WTC11 (cell line): Measurements from ENCODE around the gene ZAR1. TPM values are rescaled to one million over a fixed set of nuclear protein-coding genes. Genes with fewer than 3 reads are reported as not detected.

Source experiments
- ATAC-seq: fragments of 200-7000 bp; cut with Tn5 transposase; 2 replicates; pipeline ENCODE4 v1.10.0; 2021; ENCODE audit warnings: mild to moderate bottlenecking, moderate library complexity
- CTCF ChIA-PET: fragments of 300-600 bp; sonication (Branson Sonifier 250); formaldehyde crosslinking; loops from one replicate; lab custom pipeline; 2021; ENCODE audit warnings: antibody characterized with exemption; lab: Charles Lee
- POLR2A ChIA-PET: fragments of 350-600 bp; sonication (Branson Sonifier 250); formaldehyde crosslinking; loops from one replicate; lab custom pipeline; 2021; ENCODE audit warnings: antibody characterized with exemption; lab: Charles Lee
- DNase-seq: peaks from one replicate; pipeline ENCODE4 v3.0.0; 2021; ENCODE audit warnings: low spot score
- H3K27ac Mint-ChIP-seq: 2 replicates; pipeline ENCODE4 v1.8.0; 2021; ENCODE audit warnings: mixed read lengths
- H3K27me3 Mint-ChIP-seq: 2 replicates; pipeline ENCODE4 v1.8.0; 2021; ENCODE audit warnings: low read depth, mild to moderate bottlenecking, moderate library complexity, mixed read lengths
- H3K36me3 Mint-ChIP-seq: 2 replicates; pipeline ENCODE4 v1.8.0; 2021; ENCODE audit warnings: mixed read lengths
- H3K4me1 Mint-ChIP-seq: 2 replicates; pipeline ENCODE4 v1.8.0; 2022; ENCODE audit warnings: mixed read lengths
- H3K4me3 Mint-ChIP-seq: 2 replicates; pipeline ENCODE4 v1.8.0; 2021; ENCODE audit warnings: mild to moderate bottlenecking, moderate library complexity, mixed read lengths
- H3K9me3 Mint-ChIP-seq: 2 replicates; pipeline ENCODE4 v1.8.0; 2021; ENCODE audit warnings: mixed read lengths
- ATF1 ChIP-seq: sonication (generic); formaldehyde crosslinking; IDR thresholded peaks from 2 replicates; pipeline ENCODE4 v1.8.1; 2023; ENCODE audit warnings: mild to moderate bottlenecking, moderate library complexity, missing genetic modification reagents
- CBFB ChIP-seq: sonication (generic); formaldehyde crosslinking; IDR thresholded peaks from 2 replicates; pipeline ENCODE4 v1.8.1; 2022; ENCODE audit warnings: mild to moderate bottlenecking, low read depth, missing genetic modification reagents
- CREB1 ChIP-seq: sonication (generic); formaldehyde crosslinking; IDR thresholded peaks from 2 replicates; pipeline ENCODE4 v1.8.0; 2023; ENCODE audit warnings: mild to moderate bottlenecking, missing genetic modification reagents
- CREM ChIP-seq: sonication (generic); formaldehyde crosslinking; IDR thresholded peaks from 2 replicates; pipeline ENCODE4 v1.8.1; 2022; ENCODE audit warnings: mild to moderate bottlenecking, missing genetic modification reagents, moderate library complexity
- EMX1 ChIP-seq: fragments of 250-450 bp; sonication (Bioruptor Pico); IDR thresholded peaks from 2 replicates; pipeline ENCODE4 v1.8.0; 2021; ENCODE audit warnings: mild to moderate bottlenecking
- FOXK1 ChIP-seq: sonication (generic); formaldehyde crosslinking; IDR thresholded peaks from 2 replicates; pipeline ENCODE4 v1.8.0; 2022; ENCODE audit warnings: mild to moderate bottlenecking, moderate library complexity, missing genetic modification reagents
- FOXP1 ChIP-seq: sonication (generic); formaldehyde crosslinking; IDR thresholded peaks from 2 replicates; pipeline ENCODE4 v1.8.0; 2022; ENCODE audit warnings: missing genetic modification reagents, mild to moderate bottlenecking, moderate library complexity, borderline replicate concordance
- IRF2 ChIP-seq: sonication (generic); formaldehyde crosslinking; IDR thresholded peaks from 2 replicates; pipeline ENCODE4 v1.8.0; 2022; ENCODE audit warnings: low read depth, missing genetic modification reagents, borderline replicate concordance
- JAZF1 ChIP-seq: fragments of 250-450 bp; sonication (Bioruptor Pico); IDR thresholded peaks from 2 replicates; pipeline ENCODE4 v1.9.0; 2021; ENCODE audit warnings: moderate library complexity, mild to moderate bottlenecking, inconsistent platforms
- JUN ChIP-seq: sonication (generic); formaldehyde crosslinking; IDR thresholded peaks from 2 replicates; pipeline ENCODE4 v1.8.0; 2023; ENCODE audit warnings: mild to moderate bottlenecking, missing genetic modification reagents
- KAT7 ChIP-seq: sonication (generic); formaldehyde crosslinking; IDR thresholded peaks from 2 replicates; pipeline ENCODE4 v1.8.1; 2023; ENCODE audit warnings: missing genetic modification reagents, mild to moderate bottlenecking, borderline replicate concordance
- MYBL2 ChIP-seq: sonication (generic); formaldehyde crosslinking; IDR thresholded peaks from 2 replicates; pipeline ENCODE4 v1.8.1; 2023; ENCODE audit warnings: mild to moderate bottlenecking, moderate library complexity, missing genetic modification reagents
- NR2C2 ChIP-seq: sonication (generic); formaldehyde crosslinking; IDR thresholded peaks from 2 replicates; pipeline ENCODE4 v1.8.0; 2022; ENCODE audit warnings: mild to moderate bottlenecking, missing genetic modification reagents
- PRRX2 ChIP-seq: fragments of 250-450 bp; sonication (Bioruptor Pico); IDR thresholded peaks from 2 replicates; pipeline ENCODE4 v1.8.0; 2021; ENCODE audit warnings: mild to moderate bottlenecking
- RELA ChIP-seq: sonication (generic); formaldehyde crosslinking; IDR thresholded peaks from 2 replicates; pipeline ENCODE4 v1.8.1; 2022; ENCODE audit warnings: missing genetic modification reagents, mild to moderate bottlenecking, borderline replicate concordance
- SMAD3 ChIP-seq: sonication (generic); formaldehyde crosslinking; IDR thresholded peaks from 2 replicates; pipeline ENCODE4 v1.8.0; 2022; ENCODE audit warnings: missing genetic modification reagents, mild to moderate bottlenecking, borderline replicate concordance
- SMAD4 ChIP-seq: sonication (generic); formaldehyde crosslinking; IDR thresholded peaks from 2 replicates; pipeline ENCODE4 v1.8.0; 2022; ENCODE audit warnings: mild to moderate bottlenecking, missing genetic modification reagents
- TCF7 ChIP-seq: sonication (generic); formaldehyde crosslinking; IDR thresholded peaks from 2 replicates; pipeline ENCODE4 v1.8.0; 2022; ENCODE audit warnings: mild to moderate bottlenecking, low read depth, missing genetic modification reagents, moderate library complexity
- TEAD1 ChIP-seq: sonication (generic); formaldehyde crosslinking; IDR thresholded peaks from 2 replicates; pipeline ENCODE4 v1.8.0; 2022; ENCODE audit warnings: mild to moderate bottlenecking, missing genetic modification reagents
- ZNF121 ChIP-seq: sonication (generic); formaldehyde crosslinking; IDR thresholded peaks from 2 replicates; pipeline ENCODE4 v1.8.0; 2023; ENCODE audit warnings: missing genetic modification reagents
- ZNF317 ChIP-seq: sonication (generic); formaldehyde crosslinking; IDR thresholded peaks from 2 replicates; pipeline ENCODE4 v1.8.1; 2023; ENCODE audit warnings: low read depth, mild to moderate bottlenecking, moderate library complexity, missing genetic modification reagents, borderline replicate concordance
- ZNF416 ChIP-seq: fragments of 250-450 bp; sonication (Bioruptor Pico); IDR thresholded peaks from 2 replicates; pipeline ENCODE4 v1.9.0; 2021; ENCODE audit warnings: mild to moderate bottlenecking, inconsistent platforms
- ZNF423 ChIP-seq: fragments of 250-450 bp; sonication (Bioruptor Pico); IDR thresholded peaks from 2 replicates; pipeline ENCODE4 v2.1.2; 2022; ENCODE audit warnings: mild to moderate bottlenecking, moderate library complexity
- total RNA-seq: library from RNA; stranded (reverse); gene quantifications from 3 replicates; pipeline ENCODE4 v1.2.3, GENCODE V29; 2021
- TF ChIP-seq, protein P1 (sequence below): sonication (generic); formaldehyde crosslinking; conservative IDR thresholded peaks from 2 replicates; pipeline ENCODE4 v1.8.1; 2022; ENCODE audit warnings: mild to moderate bottlenecking, missing genetic modification reagents
- TF ChIP-seq, protein P2 (sequence below): fragments of 250-450 bp; sonication (Bioruptor Pico); IDR thresholded peaks from 2 replicates; pipeline ENCODE4 v1.9.0; 2021; ENCODE audit warnings: mild to moderate bottlenecking
- TF ChIP-seq, protein P3 (sequence below): sonication (generic); formaldehyde crosslinking; IDR thresholded peaks from 2 replicates; pipeline ENCODE4 v1.8.1; 2023; ENCODE audit warnings: mild to moderate bottlenecking, missing genetic modification reagents, borderline replicate concordance
- TF ChIP-seq, protein P4 (sequence below): sonication (generic); formaldehyde crosslinking; IDR thresholded peaks from 2 replicates; pipeline ENCODE4 v1.8.1; 2022; ENCODE audit warnings: missing genetic modification reagents, borderline replicate concordance
- TF ChIP-seq, protein P5 (sequence below): sonication (generic); formaldehyde crosslinking; IDR thresholded peaks from 2 replicates; pipeline ENCODE4 v1.8.1; 2022; ENCODE audit warnings: low read depth, mild to moderate bottlenecking, moderate library complexity, missing genetic modification reagents, borderline replicate concordance
- TF ChIP-seq, protein P6 (sequence below): fragments of 250-450 bp; sonication (Bioruptor Pico); IDR thresholded peaks from 2 replicates; pipeline ENCODE4 v1.8.0; 2021; ENCODE audit warnings: mild to moderate bottlenecking

Gene ZAR1
- total RNA-seq, 1 experiment from 2014 or later, result 1.4 TPM

DNA sequence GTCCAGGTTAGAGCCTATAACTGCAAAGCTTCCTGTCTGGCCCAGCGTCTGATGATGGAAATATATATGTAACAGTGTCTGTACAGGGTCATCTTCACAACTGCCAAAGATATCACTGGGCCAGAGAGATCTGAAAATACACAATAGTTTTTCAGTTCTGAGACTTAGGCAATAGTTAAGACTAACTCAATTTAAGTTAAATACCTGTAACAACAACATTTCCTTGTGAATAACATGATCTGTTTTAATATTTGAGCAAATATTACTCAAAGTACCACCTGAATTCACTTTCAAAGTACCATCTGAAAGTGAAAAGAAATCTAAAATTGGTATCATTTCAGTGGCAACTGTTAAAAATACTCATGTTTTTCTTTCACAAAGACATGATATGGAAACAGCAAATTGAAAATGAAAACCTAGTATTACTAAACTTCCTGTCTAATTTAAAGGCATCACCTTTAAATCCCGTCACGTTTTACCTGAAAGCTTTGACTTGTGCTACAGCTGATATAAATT lies 9.6 kb downstream of the ZAR1 start:
- ATAC-seq (no peak), DNase-seq (no peak)
- H3K4me3 Mint-ChIP-seq, result no peak overlapping the region
- CTCF ChIA-PET, result no interaction called here
- POLR2A ChIA-PET, result no interaction called here
- TF ChIP-seq, protein P1, sequence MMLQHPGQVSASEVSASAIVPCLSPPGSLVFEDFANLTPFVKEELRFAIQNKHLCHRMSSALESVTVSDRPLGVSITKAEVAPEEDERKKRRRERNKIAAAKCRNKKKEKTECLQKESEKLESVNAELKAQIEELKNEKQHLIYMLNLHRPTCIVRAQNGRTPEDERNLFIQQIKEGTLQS, result no peak
- TF ChIP-seq KAT7 (CRISPR knock-in tag), result no peak
- TF ChIP-seq CBFB (CRISPR knock-in tag), result no peak
- no peak for TF ChIP-seq PRRX2 (CRISPR knock-in tag)
- TF ChIP-seq EMX1 (CRISPR knock-in tag), result no peak
- no peak for TF ChIP-seq ZNF423
- TF ChIP-seq CREB1, result no peak
- TF ChIP-seq IRF2 (CRISPR knock-in tag), result no peak
- TF ChIP-seq MYBL2 (CRISPR knock-in tag), result no peak
- TF ChIP-seq, protein P2, sequence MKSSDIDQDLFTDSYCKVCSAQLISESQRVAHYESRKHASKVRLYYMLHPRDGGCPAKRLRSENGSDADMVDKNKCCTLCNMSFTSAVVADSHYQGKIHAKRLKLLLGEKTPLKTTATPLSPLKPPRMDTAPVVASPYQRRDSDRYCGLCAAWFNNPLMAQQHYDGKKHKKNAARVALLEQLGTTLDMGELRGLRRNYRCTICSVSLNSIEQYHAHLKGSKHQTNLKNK (CRISPR knock-in tag), result no peak
- TF ChIP-seq RELA (CRISPR knock-in tag), result no peak
- TF ChIP-seq ATF1 (CRISPR knock-in tag), result no peak
- TF ChIP-seq, protein P3, sequence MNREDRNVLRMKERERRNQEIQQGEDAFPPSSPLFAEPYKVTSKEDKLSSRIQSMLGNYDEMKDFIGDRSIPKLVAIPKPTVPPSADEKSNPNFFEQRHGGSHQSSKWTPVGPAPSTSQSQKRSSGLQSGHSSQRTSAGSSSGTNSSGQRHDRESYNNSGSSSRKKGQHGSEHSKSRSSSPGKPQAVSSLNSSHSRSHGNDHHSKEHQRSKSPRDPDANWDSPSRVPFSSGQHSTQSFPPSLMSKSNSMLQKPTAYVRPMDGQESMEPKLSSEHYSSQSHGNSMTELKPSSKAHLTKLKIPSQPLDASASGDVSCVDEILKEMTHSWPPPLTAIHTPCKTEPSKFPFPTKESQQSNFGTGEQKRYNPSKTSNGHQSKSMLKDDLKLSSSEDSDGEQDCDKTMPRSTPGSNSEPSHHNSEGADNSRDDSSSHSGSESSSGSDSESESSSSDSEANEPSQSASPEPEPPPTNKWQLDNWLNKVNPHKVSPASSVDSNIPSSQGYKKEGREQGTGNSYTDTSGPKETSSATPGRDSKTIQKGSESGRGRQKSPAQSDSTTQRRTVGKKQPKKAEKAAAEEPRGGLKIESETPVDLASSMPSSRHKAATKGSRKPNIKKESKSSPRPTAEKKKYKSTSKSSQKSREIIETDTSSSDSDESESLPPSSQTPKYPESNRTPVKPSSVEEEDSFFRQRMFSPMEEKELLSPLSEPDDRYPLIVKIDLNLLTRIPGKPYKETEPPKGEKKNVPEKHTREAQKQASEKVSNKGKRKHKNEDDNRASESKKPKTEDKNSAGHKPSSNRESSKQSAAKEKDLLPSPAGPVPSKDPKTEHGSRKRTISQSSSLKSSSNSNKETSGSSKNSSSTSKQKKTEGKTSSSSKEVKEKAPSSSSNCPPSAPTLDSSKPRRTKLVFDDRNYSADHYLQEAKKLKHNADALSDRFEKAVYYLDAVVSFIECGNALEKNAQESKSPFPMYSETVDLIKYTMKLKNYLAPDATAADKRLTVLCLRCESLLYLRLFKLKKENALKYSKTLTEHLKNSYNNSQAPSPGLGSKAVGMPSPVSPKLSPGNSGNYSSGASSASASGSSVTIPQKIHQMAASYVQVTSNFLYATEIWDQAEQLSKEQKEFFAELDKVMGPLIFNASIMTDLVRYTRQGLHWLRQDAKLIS, result no peak
- no peak for TF ChIP-seq TEAD1 (CRISPR knock-in tag)
- TF ChIP-seq SMAD3 (CRISPR knock-in tag), result no peak
- TF ChIP-seq ZNF317 (CRISPR knock-in tag), result no peak
- TF ChIP-seq FOXP1, result no peak
- H3K27me3 Mint-ChIP-seq, result no peaks in the 10 kb centered on the region
- H3K27ac Mint-ChIP-seq, result peak overlapping the region; percentile 29; the same call in 1 of the 2 replicates
- peaks cover 12% of the 10 kb centered on the region for H3K36me3 Mint-ChIP-seq
- H3K4me1 Mint-ChIP-seq, result peaks cover 22% of the 10 kb centered on the region
- no peaks in the 10 kb centered on the region for H3K9me3 Mint-ChIP-seq

DNA sequence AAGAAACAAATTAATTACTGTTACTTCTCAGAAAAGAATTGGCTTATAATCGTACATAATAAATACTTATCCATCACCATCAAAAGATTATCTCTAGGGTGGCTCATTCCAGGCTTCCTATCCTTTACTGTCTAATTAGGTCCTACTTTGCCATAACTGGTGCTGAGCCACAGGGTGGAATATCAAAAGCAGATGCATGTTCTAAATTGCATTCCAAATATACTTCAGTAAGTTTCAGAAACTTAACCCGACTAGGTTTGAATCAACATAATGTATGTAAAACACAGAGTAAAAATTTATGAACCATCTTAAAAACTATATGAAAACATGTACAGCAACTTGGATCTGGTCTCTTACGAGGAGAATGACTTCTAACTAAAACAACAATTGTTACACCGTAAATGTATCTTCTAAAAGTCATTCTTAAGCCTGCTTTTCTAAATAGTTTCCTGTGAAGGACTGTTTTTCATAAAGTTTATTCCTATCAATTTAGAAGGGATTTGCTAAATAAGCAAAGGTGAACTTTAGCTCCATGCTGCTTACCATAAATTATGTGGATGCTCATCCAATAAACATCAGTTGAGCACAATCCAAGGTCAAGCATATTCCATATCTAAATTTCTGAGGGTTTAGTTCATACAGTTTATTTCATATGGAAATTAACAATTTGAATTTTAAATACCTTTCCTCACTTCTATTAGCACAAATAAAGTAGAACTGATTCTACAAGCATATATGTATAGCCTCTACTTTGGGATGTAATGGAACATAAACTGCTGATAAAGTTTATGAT lies 13.4 kb downstream of the ZAR1 start:
- H3K27me3 Mint-ChIP-seq, result no peaks in the 10 kb centered on the region
- ChIA-PET CTCF (no interaction called here), POLR2A (no interaction called here)
- H3K9me3 Mint-ChIP-seq, result no peaks in the 10 kb centered on the region
- peaks cover 12% of the 10 kb centered on the region for H3K36me3 Mint-ChIP-seq
- peaks cover 22% of the 10 kb centered on the region for H3K4me1 Mint-ChIP-seq
- DNase-seq (no peak), ATAC-seq (no peak)
- H3K4me3 Mint-ChIP-seq, result no peak overlapping the region
- no peak overlapping the region for H3K27ac Mint-ChIP-seq
- no peak for TF ChIP-seq ZNF416 (CRISPR knock-in tag)
- TF ChIP-seq PRRX2 (CRISPR knock-in tag), result no peak
- TF ChIP-seq JAZF1, result no peak
- no peak for TF ChIP-seq TCF7
- no peak for TF ChIP-seq FOXK1
- TF ChIP-seq, protein P4, sequence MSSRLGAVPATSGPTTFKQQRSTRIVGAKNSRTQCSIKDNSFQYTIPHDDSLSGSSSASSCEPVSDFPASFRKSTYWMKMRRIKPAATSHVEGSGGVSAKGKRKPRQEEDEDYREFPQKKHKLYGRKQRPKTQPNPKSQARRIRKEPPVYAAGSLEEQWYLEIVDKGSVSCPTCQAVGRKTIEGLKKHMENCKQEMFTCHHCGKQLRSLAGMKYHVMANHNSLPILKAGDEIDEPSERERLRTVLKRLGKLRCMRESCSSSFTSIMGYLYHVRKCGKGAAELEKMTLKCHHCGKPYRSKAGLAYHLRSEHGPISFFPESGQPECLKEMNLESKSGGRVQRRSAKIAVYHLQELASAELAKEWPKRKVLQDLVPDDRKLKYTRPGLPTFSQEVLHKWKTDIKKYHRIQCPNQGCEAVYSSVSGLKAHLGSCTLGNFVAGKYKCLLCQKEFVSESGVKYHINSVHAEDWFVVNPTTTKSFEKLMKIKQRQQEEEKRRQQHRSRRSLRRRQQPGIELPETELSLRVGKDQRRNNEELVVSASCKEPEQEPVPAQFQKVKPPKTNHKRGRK (CRISPR knock-in tag), result no peak
- TF ChIP-seq, protein P5, sequence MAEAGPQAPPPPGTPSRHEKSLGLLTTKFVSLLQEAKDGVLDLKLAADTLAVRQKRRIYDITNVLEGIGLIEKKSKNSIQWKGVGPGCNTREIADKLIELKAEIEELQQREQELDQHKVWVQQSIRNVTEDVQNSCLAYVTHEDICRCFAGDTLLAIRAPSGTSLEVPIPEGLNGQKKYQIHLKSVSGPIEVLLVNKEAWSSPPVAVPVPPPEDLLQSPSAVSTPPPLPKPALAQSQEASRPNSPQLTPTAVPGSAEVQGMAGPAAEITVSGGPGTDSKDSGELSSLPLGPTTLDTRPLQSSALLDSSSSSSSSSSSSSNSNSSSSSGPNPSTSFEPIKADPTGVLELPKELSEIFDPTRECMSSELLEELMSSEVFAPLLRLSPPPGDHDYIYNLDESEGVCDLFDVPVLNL (CRISPR knock-in tag), result no peak
- TF ChIP-seq JUN, result no peak
- TF ChIP-seq SMAD4 (CRISPR knock-in tag), result no peak
- TF ChIP-seq ZNF121 (CRISPR knock-in tag), result no peak
- TF ChIP-seq, protein P6, sequence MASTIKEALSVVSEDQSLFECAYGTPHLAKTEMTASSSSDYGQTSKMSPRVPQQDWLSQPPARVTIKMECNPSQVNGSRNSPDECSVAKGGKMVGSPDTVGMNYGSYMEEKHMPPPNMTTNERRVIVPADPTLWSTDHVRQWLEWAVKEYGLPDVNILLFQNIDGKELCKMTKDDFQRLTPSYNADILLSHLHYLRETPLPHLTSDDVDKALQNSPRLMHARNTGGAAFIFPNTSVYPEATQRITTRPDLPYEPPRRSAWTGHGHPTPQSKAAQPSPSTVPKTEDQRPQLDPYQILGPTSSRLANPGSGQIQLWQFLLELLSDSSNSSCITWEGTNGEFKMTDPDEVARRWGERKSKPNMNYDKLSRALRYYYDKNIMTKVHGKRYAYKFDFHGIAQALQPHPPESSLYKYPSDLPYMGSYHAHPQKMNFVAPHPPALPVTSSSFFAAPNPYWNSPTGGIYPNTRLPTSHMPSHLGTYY (CRISPR knock-in tag), result no peak
- no peak for TF ChIP-seq NR2C2 (CRISPR knock-in tag)
- no peak for TF ChIP-seq KAT7 (CRISPR knock-in tag)
- no peak for TF ChIP-seq CREM (CRISPR knock-in tag)
